IPS DF 19.7 (cell line): ENCODE results near the gene ATG2B.

ENCODE experiments used
- DNase-seq: peaks from one replicate; pipeline ENCODE4 v3.0.0-alpha.2; 2013; ENCODE audit warnings: low read depth, low spot score

ATG2B gene

DNA sequence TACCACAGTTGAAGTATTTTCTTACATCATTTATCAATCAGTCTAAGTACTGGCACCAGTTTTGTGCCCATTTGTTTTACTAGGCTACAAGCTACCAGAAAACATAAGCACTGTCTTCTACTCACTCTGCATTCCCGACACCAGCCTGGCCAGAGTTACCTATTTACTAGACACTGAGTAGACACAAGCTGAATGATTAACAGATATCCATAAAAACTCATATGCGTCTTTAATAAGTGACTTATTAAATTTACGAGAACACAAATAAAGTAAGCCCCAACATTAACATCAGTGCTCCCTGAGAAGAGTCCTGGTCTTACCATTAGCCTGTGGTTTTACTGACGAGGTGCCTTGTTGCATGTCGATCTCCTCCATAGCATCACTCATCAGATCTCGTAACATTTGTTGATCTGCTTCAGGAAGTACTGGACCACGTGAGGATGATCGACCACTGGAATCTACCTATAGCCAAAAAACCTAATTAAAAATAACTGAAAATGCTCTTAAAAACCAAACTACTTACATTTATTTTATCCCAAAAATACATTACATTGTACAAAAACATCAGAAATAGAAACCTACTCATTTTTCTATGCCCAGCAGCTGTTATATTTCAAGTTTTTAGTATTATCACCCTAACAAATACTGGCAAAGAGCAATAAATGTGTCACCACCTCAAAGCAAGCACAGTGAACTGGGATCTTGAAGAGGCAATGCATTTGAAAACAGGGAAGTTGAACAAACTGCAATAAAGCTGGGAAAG, 53.8 kb downstream of the ATG2B start:
- DNase-seq: no peak

DNA sequence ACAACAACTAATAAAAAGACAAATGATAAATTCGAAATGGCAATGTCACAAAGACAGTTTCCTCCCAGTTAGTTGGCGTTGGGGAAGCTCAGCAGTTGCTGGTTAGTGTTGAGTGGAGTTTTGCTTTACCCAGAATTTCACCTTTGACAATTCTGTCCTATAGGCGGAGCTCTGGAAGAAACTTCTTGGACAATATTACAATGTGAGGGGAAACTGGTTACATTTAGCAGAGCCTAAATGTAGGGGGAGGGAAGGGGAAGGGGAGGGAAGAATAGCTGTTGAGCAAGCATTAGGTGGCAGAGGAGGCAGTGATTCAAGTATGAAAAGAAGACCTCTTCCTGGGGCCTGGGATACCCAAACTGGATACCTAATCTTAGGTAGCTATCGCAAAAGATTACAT, 55.7 kb downstream of the ATG2B start:
- DNase-seq: no peak

DNA sequence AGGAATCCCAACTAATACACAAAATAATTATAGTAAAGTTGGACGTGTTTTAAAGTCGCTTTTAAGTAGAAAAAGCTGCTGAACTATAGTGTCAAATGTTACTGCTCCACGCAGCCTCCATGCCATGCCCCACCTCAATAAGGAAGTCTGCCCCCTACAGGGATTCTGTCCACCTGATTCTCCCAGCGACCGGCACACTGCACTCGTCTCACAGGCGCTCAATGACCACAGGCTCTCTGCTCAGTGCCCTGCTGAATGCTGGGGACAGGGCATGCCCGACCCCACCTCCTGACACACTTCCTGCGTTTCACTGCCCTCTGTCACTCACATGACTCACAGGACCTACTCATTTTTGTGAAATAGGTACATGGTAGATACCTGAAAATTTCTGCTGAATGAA, 58.2 kb downstream of the ATG2B start:
- DNase-seq: peak; percentile 48

DNA sequence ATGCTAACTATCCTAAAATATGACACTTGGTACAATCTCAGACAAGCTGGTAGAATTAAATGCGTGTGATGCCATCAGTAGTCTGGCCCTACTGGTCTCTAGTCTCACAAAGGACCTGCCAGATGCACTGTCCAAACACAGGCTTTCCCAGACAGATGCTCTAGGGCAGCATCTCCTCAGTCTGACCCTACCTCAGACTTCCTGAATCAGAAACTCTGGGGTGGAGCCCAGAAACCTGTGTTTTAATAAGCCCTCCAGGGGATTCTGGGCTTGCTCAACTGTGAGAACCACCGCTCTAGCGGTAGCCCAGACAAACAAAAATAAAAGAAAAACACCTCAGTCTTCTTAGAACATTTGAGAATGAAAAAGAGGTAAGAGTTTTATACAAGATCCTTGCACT, 59.2 kb downstream of the ATG2B start:
- DNase-seq: no peak

DNA sequence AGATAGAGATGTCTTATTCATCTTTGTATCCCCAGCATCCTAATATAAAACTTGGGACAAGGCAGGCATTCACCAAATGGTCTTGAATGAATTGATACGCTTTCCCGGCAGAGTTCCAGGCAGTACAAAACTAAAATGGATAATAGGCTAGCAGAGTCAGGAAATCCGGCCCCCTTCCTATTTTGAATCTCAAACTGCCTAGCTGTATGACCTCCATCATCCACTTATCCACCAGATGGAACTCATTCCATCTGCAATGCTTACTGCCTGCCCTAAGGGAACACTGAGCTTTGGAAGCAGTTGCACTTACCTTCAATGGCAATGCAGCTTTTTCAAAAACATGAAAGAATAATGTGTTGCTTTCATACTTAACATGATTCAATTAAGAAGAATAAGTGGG, 63.7 kb downstream of the ATG2B start:
- DNase-seq: no peak

DNA sequence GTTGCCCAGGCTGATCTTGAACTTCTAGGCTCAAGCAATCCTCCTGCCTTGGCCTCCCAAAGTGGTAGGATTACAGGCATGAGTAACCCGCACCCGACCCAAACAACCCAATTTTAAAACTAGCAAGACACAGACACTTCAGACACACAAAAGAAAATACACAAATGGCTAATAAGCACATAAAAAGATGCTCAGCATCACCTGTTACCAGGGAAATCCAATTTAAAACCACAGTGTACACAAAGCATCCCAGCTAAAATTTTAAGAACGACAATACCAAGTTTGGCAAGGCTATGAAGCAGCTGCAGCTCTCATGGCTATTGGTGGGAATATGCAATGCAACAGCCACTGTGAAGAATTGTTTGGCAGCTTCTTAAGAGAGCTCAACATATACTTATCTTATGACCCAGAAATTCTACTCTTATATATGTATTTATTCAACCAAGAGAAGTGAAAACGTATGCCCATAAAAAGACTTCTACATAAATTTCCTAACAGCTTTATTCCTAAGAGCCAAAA, 65.1 kb downstream of the ATG2B start:
- DNase-seq: no peak

DNA sequence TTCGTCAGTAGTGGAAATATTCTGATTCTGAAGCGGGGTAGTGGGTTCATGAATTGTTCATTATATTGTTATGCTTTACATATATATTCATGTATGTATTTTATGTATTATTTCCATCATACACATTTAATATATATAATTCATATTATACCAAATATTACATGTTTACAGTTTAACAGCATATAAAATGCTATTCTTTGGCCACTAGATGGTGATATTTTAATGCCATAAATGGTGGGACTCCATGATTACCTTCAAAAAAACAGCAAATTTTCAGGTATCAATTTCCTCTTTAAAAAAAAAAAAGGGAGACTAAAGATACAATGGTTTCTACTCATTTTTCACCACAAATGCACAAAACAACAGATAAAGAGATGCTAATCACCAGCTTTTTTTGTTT, 66.1 kb downstream of the ATG2B start:
- DNase-seq: no peak

DNA sequence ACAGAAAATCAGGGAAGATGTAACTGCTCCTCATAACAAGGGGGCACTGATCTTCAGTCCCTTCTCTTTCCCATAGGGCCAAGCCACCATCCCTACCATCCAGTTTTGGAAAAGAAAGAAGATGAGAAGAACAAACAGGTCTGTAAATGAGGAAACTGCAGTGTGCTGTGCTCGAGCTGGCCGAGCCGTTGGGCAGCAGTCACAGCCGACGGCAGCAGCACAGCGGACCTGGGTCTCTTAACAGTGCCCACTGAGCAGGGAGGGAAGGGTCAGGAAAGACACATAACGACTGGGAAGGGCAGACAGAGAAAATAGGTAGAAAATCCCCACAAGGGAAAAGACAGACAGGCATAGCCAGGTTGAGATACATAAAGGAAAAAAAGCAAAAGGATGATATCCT, 68.9 kb downstream of the ATG2B start:
- no peak for DNase-seq

DNA sequence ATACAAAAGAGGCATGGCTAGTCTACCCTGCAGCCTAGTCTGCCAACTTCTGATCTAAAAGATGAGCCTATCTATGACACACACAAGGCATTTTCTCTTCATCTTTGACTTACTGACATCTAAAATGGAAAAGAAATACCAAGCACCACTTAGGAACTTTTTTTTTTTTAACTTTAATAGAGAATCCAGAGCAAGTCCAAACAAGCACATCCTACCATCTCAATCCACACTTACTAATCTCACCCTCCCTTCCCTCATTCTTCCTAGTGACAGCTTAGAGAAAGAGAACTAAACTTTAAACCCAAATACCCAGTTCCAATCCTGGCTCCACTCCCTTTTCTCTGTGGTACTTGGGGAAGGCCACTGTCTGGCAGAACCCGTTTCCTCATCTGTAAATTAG, 75.3 kb downstream of the ATG2B start:
- DNase-seq: no peak

DNA sequence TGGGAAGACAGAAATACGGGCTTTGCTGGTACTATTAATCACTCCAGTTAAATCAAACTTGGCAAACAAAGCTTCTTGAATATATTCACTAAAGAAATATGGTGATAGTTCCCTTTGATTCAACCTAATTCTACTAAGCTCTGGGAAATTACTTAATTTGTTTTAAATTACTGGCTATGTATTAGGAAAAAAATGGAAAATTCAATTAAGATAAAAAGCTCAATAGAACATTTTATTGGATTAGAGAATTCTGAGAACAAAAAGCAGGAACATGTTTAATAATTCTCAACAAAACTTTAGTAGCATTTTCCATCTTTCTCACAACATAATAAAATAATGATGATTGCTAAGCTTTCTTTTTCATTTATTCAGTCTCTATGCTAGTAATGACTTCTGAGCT, 76.9 kb downstream of the ATG2B start:
- DNase-seq: no peak

DNA sequence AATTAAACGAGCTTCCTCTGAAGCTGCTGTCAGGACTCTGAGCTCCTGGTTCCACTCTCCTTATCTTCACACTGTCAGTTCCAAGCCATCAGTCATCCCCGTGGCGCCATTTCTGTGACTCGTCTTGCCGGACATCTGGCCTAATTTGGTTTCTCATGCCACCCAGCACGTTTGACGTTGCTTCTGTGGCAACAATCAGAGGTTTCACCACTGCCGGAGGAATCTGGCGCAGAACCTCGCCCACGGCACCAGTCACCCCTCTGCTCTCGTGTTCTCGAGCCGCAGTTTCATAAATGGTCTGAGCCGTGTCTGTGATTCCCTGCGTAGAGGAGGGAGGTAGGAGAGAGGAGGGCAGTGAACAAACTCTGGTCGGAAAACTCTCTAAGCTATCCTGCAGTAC, 77.5 kb downstream of the ATG2B start:
- DNase-seq: no peak

DNA sequence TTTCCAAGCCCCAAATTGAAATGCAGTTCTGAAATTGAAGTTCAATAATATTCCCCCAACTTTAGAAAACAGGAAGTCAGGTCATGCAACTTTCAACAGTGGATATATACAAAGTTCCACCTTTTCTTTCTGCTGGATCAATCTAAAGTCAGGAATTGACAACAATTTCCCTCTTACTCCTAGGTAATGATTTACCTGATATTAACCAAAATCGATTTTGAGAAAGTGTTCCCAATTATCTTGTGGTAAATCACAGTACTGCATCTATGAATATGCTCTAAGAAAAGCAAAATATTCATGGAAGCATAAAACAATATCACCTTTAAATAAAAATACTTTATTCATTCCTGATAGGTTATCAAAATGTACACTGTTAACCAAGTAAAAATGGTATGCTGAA, 78.7 kb downstream of the ATG2B start:
- no peak for DNase-seq

DNA sequence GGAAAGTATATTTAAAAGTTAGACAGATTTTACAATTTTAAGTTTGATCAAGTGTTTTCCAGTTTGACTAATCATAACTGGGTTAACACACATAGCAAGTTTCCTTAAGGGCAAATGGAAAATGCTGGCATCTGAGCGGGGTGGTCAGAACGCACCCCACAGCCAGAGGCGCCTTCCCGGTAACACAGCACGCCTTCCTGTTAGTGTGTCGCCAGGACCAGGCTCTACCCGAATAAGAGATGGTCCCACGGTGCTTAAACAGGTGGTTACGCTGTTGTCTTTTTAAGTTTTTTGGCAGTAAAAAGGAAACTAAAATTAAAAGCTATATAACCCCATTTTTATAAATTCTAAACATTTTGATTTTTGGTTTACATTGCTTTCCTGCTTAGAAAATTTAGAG, 79.1 kb downstream of the ATG2B start:
- DNase-seq: no peak

DNA sequence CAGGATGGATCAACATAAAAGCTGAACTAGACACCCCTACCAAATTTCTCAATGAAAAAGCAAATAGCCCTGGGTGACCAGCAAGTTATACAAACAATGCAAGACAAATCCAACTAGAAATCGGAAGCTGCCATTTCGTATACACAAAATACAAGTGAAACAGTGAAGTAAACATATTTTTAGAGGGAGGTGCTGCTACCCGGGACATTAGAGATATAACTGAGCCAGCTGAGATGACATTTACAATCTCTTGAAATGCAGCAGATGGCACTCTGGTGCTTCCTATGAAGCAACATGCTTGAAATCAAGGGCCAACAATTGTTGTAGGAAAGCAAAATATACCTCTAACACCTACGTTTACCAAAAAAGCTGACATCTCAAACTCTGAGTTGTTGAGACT, 81.7 kb downstream of the ATG2B start:
- DNase-seq: no peak

DNA sequence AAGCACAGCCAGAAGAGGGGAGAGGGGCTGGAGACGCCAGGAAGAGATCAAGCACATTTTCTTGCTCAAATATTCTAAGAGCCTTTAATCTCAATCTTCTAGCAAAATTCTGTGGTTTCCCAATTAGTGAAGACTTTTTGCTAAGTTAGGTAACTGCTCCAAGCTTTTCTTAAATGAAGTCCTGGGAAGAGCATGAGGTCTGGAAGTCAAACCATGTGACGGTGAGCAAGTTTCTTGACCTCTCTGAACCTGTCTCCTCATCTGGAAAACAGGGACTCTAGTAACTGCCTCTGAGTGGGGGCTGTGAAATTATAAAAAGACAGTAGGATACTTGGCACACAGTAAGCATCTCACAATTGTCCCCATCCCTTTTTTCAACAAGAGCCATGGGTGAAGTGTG, 83.0 kb downstream of the ATG2B start:
- DNase-seq: no peak

DNA sequence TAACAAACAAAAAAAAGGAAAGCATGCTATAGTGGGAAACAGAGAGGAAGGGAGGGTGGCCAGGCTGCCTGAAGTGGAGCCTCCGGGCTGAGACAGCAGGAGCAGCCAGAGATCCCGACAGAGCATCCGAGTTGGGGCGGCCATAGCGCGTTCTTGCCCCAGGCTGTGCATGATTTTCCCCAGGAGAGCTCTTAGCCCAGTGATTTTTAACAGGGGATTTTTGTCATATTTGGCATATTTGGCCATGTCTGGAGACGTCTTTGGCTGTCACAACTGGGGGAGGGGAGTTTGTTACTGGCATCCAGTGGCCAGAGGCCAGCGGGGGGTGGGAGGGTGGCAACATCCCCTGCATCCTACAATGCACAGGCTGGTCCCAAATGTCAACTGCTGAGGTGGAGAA, 83.6 kb downstream of the ATG2B start:
- no peak for DNase-seq

DNA sequence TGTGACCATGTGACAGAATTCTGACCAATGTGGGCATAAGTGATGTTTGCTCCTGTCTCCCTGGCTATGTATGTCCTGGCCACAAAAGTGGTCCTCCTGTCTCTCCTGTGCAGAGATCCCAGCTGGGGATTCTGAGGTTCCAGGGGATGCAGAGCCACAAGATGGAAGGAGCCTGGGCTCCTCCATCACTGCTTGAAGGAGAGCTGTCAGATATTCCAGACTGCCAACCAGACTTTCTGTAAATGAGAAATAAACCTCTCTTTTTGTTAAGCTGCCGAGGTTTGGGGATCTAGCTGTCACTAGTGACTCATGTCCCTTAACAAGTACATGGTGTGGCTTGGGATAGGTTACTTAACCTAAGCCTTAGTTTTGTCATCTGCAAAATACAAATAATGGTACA, 85.3 kb downstream of the ATG2B start:
- no peak for DNase-seq

DNA sequence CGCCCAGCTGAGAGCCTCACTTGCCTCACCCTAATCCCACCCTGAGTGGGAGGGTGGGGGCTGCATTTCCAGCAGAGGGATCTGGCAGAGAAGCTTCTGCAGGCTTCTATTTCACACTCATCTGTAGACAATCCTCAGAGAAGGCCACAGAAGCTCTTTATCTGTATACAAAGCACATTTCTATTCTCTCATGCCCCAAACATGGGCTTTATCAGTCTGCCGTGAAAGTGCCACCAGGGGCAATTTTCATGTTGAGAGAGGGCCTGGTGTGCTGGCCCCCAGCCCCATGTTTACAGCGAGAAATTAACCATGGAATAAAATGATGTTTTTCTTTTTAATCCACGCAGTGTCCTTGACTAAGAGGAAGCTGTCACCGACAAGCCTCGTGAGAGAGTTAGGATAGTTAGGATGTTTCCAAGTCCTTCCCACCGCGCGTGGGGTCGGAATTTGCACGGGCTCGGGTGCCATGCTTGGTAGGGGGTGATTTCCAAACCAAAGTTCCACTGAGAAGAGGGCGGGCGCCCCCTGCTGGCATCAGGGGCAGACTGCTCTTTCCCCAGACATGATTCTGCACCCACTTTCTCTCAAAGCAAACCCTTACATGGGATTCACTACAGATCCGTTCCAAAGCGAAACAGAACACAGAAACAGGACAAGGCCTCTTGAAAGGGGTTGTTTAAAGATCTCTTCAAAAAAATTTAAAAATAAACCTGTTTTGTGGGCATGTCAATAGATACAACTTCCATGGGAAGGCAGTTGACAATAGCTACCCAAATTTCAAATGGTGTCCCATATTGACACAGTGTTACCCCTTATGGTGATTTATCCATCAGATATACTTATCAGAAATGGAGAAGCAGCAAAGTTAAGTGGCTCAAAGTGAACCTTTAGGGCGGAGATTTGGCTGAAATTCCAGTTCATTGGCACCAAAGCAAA, 87.7 kb downstream of the ATG2B start:
- no peak for DNase-seq

DNA sequence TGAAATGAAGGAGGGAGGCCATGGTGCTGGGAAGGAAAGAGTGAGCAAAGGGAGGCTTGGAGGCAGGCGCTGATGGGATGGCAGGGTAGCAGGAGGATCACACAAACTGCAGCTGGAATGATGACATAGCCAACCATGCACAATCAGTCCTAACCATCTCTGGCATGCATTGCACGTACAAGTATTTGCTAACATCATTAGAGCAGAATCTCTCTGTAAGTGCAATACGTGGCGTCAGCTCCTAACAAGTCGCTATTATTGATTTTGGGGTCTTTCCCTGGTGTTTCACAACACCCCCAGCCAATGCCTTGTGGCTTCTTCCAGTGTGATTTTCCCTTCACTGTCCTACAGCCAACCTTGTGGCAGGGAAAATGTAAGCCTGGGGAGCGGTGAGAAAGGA, 88.6 kb downstream of the ATG2B start:
- DNase-seq: no peak

DNA sequence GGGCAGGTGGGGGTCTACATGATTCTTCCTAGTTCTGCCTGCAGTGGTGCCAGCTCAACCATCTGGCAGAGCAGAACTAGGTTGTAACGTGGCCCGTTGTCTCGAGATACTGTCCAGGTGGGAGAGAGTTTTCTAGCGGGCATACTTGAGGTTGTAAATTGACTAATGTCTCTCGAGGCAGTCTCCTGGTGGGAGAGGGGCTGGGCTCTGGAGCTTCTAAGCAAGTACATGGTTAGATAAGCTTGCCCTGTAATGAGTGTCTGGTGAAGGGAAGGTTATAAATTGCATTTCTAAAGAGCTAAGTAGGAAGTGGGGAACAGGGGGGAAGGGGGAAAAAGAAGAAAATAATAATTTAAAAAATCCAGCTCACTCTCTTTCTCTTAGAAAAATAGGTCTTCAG, 89.0 kb downstream of the ATG2B start:
- DNase-seq: no peak

DNA sequence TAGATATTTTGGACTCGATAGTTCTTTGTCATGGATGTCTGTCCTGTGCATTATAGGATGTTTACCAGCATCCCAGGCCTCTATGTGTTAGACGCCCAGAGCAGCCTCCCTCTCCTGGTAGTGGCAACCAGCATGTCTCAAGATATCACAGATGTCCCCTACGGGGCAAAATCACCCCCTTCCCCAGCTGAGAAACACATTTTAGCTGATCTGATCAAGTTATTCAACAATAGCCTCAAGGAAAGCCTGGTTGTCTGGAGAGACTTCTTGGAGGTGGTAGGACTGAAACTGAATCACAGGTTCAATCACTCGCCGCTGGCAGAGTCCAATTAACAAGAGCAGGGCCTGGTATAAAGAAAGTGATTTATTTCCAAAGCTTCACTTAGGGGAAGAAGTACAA, 89.5 kb downstream of the ATG2B start:
- no peak for DNase-seq

DNA sequence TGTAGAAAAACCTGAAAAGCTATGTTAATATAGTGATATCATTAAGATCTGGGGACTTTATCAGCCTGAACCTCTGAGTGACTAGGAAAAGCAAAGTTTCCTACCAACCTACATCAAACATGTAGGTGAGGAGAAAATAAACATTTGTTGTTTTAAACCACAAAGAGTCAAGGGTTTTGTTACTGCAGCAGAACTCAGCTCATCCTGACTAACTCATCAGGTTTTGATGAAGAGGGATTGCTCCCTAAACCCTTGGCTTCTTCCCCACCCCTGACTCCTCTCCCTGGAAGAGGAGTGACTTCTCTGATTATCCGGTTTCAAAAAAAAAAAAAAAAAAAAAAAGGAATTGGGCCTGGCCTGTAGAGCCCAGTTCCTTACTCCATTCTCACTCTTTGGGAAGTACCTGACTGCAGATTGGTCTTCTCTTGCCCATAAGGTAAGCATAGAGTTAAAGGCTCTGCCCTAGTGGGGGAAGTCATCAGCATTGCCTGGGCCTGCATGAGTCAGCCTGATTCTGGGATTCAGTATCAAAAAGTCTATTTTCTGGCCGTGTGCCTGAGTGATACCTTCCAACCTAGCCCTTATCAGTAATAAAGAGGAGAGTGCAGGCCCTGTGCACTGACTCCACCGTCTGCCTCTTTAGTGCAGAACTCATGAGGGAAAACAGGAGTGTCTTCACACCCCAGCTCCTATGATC, 90.2 kb downstream of the ATG2B start:
- no peak for DNase-seq
